Superior temporal gyrus (tissue), 1 donor: ENCODE results near the gene POLE3.
A peak's percentile ranks its signal among the peaks of the same experiment; 100 is the strongest.
"Not testable (repeated sequence)": the region's sequence is repeated elsewhere in the genome, so short reads cannot be mapped to it uniquely, and the experiment has no call there.

Experiments used
- DNase-seq: peaks from one replicate; pipeline ENCODE4 v3.0.0-alpha.2; 2016; ENCODE audit errors: extremely low spot score

The POLE3 gene

DNA sequence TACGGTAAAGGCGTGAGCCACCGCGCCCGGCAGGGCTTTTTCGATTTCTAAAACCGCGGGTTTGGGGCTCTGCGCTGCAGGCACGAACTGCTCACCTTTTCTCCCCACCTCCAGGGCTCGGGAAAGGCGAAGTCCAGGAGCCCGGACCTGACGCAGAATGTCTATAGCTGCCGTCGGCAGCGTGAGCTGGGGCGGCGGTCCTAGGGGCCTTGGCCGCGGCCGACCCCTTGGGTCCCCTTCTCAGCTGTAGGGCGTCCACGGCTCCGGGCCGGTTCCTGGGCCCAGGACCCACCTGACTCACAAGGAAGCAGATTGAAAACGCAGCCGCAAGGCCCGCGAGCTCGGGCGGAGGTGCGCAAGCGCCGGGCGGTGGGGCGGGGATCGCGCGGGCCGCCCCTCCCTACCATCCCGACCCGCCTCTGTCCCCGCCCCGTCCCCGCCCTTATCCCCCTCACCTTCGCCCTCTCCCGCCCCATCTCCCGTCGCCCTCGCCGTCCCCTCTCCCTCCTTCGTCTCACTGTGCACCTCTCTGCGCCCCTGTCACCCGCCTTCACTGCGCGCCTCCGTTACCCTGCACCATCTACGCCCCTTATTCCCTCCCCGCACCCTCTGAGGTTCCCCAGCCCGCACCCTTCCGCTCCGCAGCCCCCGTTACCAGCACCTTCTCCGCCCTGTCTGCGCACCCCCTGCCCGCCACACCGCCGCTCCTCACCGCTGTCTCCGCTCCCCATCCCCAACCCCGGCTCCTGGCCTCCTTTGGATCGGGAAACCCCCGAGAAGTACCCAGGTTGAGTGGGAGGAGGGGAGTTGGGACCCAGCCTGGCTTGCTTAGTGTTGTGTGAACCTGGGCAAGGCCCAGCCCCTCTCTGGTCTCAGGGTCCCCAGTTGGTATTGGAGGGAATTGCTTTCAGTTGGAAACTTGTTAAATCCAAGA lies 33.6 kb downstream of the POLE3 start, which contains the start of gene HDHD3:
Gene HDHD3, minus strand, starts transcription at position 353 of the 934 bp plus-strand sequence. CDS start 2,632 bp downstream, outside the sequence.
- DNase-seq, result peak; percentile 62

DNA sequence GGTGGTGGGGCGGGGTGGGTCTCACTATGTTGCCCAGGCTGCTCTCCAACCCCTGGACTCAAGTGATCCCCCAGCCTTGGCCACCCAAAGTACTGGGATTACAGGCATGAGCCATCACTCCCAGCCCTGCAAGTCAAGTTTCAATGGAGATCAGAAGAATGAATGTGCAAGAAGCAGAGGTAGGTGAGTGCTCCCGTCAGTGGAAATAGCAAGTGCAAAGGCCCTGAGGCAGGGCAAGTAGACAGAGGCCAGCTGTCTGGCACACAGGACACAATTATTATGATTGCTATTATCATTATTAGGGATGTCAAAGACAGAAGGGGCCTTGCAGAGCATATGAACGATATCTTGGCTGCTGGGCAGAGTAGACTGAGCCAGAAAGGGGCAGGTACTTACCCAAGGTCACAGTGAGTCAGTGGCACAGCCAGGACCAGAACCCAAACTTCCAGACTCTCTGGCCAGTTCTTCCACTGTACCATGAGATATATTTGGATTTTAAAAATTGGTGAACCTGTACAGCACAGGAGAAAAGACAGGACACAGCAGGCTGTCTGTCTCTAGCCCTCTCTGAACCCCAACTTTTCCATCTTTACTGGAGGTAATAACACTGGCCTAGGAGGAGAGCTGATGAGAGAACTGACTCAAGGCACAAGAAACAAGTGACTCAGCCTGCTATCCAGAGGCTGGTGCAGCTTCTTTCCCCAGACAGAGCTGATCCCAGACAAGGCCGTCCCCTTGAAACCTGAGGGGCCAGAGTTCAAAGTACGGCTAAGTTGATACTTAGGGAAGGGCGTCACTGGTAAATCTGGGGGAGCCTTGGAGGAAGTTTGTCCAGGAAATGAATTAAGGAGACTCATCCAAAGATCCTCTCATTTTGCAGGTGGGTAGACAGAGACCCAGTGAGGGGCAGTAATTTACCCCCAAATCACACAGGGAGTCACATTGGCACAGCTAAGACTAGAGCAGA lies 35.1 kb downstream of the POLE3 start:
- DNase-seq, result no peak

DNA sequence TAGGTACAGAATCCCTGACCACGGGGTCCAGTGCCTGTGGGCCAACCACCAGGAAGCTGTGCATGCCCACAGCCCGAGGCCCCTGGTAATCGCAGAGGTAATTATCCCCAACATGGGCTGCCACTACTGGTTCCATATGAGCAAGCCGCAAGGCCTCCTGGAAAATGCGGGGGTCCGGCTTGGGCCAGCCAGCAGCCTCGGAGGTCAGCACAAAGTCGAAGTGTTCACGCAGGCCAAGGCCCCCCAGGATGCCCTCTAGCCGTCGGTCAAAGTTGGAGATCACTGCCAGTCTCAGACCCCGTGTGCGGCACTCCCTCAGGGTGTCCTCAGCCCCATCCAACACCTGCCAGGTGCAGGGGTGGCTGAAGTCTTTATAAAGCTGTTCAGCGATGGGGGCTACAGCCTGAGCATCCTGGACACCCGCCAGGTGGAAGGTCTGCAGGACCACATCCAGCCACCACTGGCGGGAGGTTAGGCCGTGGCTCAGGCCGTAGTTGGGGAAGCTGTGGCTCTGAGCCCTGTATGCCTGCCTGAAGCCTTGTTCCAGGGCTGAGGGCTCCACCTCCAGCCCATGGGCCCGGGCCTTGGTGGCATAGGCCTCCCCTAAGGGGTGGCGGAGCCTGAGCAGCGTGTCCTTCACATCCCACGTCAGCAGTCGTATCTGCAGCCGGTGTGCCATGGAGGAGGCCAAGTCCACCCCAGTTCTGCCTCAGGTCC lies 36.6 kb downstream of the POLE3 start:
- DNase-seq, result no peak

DNA sequence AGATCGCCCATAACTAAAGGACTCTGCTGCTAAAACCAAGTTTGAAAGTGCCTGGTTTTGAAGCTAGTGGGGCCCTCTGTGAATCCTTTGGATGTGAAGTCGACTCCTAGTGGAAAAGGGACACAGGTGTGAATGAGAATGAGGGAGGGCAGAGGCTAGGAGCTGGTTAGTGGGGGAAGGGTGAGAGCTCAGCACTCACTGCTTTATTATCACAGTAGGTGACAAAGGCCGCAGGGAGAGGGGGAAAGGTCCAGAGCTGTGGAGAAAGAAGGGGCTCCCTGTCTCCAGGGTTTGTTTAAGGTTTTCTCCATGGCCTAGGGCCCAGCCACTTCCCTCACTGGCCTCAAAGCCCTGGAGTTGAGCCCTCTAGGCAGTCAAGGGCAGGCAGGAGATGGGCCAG lies 37.2 kb downstream of the POLE3 start:
- no peak for DNase-seq

DNA sequence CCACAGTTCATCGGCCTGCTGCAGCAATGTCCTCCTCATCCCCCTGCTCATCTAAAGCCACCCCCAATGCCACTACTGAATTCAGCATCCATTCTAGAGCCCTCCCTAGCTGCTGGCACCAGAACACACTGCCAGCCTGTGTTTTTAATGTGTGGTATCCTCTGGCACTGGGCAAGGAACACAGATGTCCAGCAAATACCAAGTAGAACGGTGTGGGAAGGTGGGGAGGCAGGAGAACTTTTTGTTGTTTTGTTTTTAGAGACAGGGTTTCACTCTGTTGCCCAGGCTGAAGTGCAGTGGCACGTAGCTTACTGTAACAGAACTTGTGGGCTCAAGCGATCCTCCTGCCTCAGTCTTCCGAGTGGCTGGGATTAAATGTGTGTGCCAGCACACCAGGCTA lies 38.4 kb downstream of the POLE3 start:
- no peak for DNase-seq

DNA sequence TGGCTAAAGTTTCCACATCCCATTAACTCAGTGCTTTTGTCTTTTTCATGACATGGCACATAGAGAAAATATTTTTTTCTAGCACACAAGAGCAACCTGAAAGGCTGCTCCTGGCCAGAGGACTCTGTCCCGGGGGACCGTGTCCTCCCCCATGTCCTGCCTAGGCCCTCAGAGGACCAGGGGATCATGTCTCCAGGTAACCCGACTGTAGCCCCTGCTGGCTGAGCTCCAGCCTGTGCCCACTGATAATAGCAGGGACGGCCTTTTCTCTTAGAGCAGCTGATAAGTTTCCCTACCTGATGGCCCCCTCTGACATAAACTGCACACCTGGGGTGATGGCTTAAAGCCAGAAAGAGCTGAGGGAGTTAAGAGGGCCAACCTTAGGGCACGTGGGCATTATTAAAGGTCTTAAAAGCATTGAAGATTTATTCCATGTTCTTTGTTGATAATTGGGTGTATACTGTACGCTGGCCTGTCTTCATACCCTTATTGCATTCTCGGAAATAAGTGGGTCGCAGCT lies 39.6 kb downstream of the POLE3 start:
- DNase-seq, result no peak

DNA sequence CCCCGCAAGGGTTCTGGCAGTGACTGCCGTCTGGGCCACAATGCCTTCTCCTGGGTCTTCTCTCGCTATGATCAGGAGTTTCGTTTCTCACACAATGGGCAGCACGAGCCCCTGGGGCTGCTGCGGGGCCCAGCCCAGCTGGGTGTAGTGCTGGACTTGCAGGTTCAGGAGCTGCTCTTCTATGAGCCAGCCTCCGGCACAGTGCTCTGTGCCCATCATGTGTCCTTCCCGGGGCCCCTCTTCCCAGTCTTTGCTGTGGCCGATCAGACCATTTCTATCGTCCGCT lies 40.7 kb downstream of the POLE3 start:
- DNase-seq, result no peak

DNA sequence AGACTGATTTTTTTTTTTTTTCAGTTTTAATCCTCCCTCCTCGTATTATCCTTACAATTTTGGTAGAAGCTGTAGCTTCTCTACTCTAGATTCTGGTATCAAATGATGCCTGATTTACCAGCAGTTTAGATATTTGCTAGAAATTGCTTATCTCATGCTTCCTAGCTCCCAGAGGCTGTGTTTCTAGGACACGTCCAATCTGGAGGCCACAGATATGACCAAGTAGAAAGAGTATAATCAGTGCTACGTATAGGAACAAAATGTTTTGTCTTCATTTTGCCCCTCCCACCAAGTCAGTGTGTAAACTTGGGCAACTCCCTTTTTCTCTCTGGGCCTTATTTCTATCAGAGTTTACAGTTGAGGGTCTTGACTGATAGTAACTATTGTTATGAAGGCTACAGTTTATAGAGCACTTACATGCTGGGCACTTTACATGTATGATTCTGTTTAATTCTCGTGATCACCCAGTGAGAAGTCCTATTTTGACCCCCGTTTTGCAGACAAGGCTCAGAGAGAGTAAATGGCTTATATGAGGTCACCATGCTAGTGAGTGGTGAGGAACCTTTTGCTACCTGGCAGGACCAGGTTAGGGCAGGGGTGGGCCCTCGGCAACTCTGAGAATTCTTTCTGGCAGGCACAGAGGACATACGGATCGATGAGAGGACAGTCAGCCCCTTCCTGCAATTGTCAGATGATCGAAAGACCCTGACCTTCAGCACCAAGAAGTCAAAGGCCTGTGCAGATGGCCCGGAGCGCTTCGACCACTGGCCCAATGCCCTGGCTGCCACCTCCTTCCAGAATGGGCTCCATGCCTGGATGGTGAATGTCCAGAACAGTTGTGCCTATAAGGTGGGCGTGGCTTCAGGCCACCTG lies 41.3 kb downstream of the POLE3 start:
- DNase-seq, result no peak

DNA sequence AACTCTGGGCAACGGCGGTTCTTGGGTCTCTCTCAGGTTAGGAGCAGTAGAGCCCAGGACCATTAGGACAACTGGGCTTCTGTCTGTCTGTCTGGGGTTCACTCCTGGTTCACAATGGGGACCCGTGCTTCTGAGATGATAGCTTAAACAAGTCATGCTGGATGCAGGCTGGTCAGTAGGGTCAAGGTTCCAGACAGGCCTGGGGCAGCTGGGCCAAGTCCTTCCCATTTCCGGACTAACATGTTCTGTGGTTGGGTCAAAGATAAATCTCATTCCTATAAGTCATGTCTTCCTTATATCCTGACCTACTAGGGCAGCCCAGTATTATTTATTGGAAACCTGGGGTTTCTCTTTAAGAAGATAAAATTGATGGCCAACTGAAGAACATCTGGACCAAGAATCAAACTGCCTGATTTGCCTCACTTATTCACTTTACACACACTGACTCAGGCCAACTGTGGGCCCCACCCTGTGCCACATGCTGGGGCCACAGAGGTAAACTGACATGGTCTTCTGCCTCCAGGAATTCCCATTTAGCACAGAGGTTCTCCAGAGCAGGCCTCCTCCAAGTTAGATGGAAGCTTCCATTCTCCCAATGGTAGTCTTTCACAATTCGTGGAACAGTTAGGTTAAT lies 42.0 kb downstream of the POLE3 start:
- DNase-seq, result no peak

DNA sequence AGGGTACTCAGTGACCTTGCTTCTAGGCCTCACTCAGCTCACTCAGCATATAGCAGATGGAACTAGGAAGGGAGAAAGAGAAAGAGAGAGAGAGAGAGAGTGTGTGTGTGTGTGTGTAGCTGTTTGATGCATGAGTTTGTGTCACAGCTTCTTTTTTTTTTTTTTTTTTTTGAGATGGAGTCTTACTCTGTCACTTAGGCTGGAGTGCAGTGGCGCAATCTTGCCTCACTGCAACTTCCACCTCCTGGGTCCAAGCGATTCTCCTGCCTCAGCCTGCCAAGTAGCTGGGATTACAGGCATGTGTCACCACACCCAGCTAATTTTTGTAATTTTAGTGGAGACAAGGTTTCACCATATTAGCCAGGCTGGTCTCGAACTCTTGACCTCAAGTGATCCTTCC lies 44.8 kb downstream of the POLE3 start:
- DNase-seq, result not testable (repeated sequence)

DNA sequence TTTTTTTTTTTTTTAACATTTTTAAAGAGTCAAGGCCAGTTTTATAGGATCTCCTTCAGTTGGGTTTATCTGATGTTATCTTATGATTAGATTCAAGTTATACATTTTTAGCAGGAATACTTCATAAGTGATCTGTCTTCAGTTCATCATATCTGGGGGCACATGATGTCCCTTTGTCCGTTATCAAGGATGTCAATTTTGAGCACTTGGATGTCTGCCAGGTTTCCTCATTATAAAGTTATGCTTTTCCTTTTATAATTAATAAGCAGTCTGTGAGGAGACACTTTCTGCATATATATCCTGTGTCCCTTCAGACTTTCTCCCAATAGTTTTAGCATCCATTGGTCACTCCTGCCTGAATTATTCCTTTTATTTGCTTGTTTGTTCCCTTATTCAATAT lies 45.5 kb downstream of the POLE3 start:
- no peak for DNase-seq

DNA sequence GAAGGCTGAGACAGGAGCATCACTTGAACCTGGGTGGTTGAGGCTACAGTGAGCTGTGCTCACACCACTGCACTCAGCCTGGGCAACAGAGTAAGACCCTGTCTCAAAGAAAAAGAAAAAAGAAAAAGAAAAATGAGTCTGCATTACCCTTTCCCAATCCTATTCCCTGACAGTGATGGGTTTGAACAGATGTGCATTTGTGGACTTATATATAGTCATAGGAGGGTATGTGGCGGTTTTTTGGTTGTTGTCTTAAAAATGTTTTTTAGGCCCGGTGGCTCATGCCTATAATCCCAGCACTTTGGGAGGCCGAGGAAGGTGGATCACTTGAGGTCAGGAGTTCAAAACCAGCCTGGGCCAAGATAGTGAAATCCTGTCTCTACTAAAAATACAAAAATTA lies 47.1 kb downstream of the POLE3 start:
- DNase-seq, result no peak

DNA sequence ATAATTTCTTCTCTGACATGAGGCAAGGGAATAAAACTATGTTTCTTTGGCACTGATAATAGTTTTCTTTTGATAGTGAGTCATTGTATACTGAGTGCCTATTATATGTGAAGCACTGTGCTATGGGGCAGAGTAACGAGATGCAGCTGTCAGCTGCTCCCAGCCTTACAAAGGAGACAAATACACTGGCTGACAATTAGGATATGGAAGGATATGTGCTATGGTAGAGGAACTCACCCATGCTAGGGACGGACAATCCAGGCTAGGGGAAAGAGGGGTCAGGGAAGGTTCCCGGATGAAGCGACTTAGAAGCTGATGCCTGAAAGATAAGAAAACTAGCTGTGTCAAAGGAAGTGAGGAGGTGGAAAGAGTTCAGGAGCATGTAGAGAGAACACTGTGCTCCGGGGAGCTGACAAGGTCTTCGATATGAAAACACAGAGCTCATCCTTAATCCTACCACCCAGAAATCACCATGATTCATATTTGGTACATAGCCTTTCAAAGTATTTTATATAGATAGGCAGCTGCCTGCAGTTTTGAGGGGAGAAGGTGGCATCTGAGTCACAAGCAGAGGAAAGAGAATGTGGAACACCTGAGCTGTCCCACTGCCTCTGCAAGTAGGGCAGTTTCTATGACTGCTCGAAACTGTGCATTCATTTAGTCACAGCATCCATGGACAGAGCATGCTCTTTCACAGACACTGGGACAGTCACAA lies 49.0 kb downstream of the POLE3 start:
- DNase-seq, result peak; percentile 35

DNA sequence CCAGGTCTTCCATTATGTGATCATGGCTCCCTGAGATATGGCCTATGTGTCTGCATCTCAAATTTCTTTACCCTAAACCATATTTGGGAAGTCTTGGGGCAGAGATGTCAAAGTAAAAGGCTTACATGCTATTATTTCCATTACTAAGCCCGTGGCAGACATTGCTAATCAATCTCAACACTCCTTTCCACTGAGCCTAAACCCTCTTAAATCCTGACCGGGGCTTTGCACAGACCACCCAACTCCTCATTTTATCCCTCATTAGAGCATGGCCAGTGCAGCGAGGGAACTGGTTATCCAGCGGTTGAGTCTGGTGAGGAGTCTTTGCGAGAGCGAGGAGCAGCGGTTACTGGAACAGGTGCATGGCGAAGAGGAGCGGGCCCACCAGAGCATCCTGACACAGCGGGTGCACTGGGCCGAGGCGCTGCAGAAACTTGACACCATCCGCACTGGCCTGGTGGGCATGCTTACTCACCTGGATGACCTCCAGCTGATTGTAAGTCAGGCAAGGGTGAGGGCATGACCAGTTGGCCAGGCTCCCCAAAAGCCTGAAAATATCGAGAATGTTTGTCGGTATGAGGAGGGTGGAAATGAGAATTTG lies 50.1 kb downstream of the POLE3 start:
- no peak for DNase-seq

DNA sequence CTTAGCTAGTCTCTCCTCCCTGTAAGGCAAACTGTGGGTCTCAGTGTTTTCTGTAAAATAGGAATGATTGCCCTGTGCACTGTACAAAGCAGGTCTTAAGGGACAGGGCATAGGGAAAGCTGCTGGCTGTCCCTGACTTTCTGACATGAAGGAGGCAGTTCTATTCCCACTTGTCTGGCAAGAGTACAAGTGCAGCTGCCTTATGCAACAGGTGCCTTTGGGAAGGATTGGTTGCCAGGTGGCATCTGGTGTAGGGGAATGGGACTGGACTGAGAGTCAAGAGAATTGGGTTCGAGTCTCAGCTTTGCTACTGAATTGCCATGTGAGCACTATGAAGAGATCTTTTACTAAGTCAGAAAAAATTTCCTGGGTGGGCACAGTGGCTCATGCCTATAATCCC lies 51.1 kb downstream of the POLE3 start:
- DNase-seq, result no peak
